ENCODE results near the gene PLXNA2.

Gene PLXNA2

DNA sequence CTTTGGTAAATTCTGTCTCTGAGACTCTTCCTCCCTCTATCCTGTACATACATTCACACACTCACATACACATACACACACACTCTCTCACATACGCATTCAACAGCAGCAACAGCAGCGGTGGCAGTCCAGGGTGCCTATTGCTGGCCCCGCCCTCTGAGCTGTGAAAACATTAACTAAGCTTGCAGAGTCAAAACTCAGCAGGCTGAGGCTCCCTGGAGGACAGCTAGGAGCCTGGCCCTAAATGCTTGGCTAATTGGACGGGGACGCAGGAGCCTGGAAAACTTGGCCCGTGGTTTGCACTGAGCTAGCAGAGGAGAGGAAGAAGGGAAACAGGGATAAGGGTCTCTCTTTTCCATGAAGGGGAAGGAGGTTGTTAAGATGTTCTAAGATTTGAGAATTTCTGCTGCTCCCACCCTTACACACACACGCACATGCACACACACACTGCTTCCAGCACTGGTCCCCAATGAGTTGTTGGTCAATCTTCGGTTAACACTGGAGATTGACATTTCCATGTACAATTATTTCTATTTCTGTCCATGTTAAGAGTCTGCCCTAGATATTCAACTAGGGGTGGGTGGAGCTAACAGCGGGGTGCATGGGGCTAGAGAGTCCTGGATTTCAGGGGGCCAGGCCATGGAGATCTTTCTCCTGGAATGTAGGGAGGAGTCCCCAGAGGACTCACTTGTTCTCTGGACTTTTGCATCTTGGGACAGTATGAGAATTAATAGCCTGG lies 94.2 kb downstream of the PLXNA2 start:
- FAIRE-seq (no peak), DNase-seq (ENCODE audit: insufficient read length, low spot score) (no peak)

DNA sequence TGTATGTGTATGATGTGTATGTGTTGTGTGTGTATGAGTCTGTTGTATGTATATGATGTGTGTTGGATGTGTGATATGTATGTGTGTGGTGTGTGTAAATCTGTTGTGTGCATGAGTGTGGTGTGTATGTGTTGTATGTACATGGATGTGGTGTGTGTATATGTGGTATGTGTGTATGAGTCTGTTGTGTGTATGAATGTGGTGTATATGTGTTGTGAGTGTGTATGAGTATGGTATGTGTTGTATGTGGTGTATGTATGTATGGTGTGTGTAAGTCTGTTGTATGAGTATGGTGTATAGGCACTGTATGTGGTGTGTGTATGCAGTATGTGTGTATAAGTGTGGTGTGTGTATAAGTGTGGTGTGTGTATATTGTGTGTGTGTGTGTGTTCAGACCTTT lies 95.0 kb downstream of the PLXNA2 start:
- peak; percentile 100 for FAIRE-seq
- DNase-seq (ENCODE audit: insufficient read length, low spot score): no peak

DNA sequence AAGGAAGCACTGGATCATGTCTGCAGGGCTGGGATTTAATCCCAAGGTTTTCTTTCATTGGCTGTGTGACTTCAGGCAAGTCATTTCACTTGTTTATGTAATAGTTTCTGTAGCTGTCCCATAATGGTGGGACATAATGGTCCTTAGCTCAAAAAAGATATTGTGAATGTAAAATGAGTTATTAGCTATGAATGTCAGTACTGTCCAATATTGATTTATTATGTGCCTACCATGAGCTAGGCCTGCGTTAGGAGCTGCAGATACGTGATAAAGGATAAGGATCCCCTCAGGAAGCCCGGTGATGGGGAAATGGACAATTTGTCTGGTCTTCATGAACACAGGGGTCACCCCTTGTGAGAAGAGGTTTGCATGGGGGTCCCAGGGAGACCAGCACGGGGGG lies 95.8 kb downstream of the PLXNA2 start:
- FAIRE-seq: no peak

DNA sequence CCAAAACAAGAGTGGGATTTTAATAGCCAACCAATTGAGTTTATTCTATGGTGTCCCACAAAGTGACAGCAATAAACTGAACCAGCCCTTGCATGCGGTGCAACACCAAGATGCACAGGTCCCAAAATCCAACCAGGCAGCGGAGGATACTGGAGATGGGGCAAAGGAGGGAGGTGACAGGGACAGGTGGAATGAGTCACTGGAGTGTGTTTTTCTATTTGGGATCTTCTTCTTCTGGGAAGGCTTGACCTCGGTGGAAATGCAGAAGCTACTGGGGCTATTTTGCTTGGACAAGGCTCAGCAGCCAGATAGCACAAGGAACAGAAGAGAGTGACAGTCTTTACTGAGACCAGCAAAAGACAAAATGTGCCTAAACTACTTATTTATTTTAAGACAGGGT lies 97.5 kb downstream of the PLXNA2 start:
- no peak for DNase-seq (ENCODE audit: insufficient read length, low spot score)
- FAIRE-seq: no peak

More for the DNA sequence above, 95.8 kb downstream of the PLXNA2 start:
- no peak for DNase-seq (ENCODE audit: insufficient read length, low spot score)

DNA sequence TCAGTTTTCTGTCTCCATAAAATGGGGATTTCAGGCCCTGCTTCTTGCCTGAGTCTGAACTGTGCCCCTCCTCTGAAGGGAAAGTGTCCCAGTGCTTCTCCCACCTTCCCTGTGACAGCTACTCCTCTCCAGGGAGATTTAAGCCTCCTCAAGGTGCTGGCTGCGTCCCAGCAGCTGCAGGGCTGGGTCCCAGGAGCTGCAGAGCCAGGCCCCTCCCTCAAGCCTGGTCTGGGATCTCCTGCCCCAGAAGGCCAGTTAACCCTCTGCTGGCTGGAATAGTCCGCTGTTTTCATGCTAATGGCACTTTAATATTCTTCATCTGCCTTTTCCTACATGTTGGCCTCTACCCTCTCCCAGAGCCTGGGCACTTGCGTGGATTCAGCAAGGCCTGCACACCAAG lies 99.0 kb downstream of the PLXNA2 start:
- DNase-seq (ENCODE audit: insufficient read length, low spot score): no peak
- FAIRE-seq: no peak

DNA sequence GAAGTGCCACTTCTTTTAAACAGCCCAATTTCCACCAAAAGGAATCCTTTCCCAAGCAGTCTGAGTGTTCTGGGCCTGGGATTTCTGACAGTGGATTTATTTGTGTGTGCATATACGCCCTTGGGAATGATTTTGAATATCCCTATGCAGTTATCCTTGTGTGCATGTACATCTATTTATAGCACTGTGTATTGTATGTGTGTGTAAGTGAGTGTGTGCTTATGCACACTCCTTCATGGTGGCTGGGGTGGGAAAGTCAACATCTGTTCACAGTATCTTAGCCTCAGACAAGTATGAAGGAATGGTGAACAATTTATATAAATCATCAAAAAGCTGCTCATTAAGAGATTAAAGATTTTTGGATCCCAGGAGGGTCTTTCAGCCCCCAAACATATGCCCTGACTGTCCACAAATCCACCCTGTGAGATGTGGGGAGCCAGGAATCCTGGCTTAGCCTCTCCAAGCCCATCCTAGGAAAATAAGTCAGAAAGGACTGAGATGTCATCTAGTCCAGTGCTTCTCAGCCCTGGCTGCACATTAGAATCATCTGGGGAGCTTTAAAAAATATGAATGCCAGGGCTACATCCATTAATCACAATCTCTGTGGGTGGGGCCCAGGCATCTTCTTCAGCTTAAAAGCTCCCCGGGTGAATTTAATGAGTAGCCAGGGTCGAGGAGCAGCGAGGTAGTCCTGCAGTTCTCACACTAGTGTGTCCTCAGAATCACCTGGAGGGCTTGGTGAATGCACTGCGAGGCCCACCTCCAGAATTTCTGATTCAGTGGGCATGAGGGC lies 101.4 kb downstream of the PLXNA2 start:
- FAIRE-seq: peak; percentile 42

DNA sequence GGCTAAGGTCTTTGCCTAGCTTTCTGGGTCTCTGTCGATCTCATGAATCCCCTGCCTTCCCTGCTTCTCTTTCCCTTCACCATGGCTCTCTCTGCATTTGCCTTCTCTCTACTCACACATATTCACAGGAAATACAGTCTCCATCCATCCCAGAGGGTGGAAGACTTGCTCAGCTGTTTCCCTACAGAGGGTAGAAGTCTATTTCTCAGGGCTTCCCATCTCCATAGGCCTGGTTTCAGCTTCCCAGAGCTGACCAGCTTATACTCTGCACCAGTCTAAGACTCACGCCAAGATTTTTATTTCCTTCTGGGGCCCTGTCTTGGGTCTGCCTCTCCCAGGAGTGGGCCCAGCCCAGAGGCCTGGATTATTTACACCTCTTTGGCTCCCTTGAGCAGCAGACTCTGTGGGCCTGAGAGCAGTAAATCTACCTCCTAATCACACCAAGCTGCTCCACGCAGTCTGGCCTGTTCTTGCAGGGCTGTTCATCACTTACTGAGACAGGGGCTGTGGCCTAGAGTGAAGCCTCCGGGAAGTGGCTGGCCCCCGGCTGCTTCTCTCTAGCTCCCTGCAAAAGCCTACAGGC lies 102.5 kb downstream of the PLXNA2 start:
- FAIRE-seq: no peak
- no peak for DNase-seq (ENCODE audit: insufficient read length, low spot score)

More for the DNA sequence above, 101.4 kb downstream of the PLXNA2 start:
- DNase-seq (ENCODE audit: insufficient read length, low spot score): no peak

DNA sequence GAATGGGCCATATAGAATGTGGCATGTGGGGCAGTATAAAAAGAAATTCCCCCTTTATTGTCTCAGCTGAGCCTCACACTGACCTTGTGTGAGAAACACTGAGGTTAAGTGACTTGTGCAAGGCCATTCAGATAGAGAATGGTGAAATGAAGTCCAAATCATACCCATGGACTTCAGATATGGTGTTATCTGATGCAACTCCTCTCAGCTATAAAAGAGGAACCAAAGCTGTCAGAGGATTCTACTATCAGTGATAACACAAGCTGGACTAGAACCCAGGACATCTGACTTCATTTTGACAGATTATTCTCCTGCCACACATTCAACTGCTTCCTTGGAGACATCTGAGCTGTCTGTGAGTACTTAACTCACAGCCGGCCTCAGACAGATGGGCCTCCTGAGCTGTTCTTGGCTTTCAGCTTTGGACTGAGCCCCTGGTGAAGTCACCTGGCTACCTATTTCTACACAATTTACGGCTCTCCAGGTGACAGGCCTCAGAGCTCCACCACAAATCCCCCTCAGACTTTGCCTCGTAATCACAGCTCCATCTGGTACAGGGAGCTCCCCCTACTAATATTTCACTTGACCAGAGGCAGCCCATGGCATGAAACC lies 104.6 kb downstream of the PLXNA2 start:
- no peak for FAIRE-seq

DNA sequence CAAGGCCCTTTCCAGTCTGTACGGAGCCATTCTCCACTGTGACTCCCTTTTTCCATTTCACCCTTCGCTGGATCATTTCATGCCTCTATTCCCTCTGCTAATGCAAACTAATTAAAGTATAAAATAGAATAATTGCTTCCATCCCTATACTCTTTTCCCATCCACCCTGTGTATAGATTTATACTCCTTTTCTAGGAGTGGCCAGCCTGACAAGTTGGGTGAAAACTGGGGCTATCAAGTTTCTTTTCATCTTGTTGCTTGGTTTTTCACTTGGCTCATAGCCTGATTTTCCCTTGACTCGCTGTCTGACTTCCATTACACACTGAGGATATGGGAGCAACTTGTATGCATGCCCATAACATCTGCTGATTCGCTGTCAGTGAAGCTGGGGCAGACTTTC lies 107.0 kb downstream of the PLXNA2 start:
- DNase-seq (ENCODE audit: insufficient read length, low spot score) (no peak), FAIRE-seq (no peak)

More for the DNA sequence above, 104.6 kb downstream of the PLXNA2 start:
- DNase-seq (ENCODE audit: insufficient read length, low spot score): no peak

DNA sequence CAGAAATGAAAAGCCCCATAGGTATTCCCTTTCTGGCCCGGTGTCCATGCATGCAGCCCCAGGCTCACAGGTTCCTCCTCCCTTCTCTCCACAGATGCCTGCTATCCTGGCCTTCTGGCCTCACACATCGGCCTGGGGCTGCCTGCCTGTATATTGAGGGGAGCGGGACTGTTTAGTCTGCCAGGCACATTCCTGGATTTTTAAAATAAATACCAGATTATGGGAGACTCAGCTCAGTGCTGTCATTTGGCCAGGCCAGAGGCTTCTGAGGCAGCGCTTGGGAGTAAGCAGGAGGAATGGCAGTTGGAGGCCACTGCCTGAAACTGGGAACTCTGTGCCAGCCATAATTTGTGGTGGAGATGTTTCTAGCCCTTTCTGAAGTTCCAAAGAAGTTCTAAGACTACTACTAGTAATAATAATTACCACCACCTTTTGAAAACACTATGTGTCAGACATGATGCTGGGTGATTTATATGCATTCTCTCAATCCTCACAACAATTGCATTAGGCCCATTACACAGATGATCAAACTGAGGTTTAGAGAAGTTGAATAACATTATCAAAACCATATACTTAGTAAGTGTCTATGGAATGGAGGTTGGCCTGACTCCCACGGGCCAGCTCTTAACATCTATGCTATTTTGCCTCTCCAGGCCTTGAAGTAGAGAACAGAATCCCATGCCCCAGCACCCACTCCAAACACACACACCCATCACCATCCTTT lies 107.6 kb downstream of the PLXNA2 start:
- FAIRE-seq: no peak
- no peak for DNase-seq (ENCODE audit: insufficient read length, low spot score)

DNA sequence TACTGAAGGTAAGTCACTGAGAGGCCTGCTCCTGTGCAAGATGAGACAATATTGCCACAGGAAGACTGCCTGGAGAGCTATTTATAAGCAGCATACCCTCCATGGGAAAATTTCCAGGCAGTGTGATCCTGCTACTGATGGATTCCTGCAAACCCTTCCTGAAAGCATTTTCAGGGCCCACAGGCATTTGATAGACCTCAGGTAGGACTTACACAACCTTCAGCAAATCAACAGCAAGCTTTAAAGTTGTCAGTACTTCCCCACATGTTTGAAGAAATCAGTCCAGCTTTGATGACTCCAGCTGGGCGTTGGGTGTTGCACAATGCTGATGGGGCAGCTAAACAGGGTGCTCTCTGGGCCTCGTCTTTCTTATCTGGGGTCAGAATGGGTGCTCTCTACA lies 108.8 kb downstream of the PLXNA2 start:
- no peak for FAIRE-seq

DNA sequence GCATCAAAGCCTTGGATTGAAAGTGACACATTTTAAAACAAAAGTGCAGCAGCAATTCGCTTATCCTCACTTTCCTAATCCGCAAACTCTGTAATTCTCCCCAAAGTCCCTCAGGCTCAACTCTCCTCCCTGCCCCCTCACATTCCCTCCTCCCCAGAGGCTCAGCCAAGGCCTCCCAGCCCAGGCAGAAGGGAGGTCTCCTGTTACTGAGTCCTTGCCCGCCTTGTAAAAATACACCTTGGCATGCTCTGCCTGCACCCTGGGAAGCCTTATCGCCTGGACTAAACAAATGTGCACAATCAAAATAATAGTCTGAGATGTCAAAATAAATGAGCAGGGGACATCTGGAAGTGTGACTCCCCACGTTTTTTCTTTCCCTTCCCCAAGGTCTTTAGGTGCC lies 109.7 kb downstream of the PLXNA2 start:
- DNase-seq (ENCODE audit: insufficient read length, low spot score) (no peak), FAIRE-seq (no peak)

More for the DNA sequence above, 108.8 kb downstream of the PLXNA2 start:
- DNase-seq (ENCODE audit: insufficient read length, low spot score): no peak

DNA sequence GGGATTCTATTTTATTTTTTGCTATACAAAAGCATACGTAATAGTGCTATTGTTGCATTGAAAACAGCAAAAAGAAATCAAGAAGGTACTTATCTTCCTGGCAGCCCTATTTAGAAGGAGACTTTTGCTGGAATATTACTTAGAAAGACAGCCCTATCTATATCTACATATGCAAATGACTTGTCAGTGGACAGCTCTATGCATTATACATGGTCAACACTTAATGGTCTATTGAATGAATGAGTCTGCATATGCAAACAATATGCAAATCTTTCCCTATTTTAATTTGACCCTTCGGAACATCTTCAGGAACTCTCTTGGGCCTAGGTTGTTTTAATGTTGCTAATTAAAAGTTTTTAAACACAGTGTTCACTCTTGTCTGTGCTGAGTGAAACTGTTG lies 110.8 kb downstream of the PLXNA2 start:
- no peak for FAIRE-seq
- no peak for DNase-seq (ENCODE audit: insufficient read length, low spot score)

DNA sequence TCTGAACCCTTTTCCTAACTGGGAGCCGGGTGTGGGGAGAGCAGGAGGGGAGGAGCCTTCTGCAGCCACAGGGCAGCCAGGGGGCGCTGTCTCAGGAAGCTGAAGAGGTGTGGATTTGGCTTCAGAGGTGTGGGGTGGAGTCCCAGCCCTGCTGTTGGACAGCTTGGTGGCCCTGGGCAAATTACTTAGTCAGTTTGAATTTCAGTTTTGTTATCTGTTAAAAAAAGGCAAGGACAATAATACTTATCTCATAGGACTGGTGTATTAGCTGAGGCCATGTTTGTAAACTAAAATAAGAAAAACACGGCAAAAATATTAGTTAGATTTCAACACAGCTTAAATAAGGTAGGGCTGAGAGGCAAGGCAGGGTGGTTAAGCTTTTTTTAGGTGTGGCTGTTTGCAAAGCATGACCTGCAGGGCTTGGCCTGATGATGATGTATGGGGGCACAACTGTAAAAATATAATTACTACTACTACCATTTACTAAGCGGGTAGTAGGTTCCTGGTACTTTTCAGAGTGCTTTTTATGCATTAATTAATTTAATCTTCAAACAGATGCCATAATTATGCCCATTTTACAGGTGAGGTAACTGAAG lies 111.8 kb downstream of the PLXNA2 start:
- FAIRE-seq (no peak), DNase-seq (ENCODE audit: insufficient read length, low spot score) (peak; percentile 83)

DNA sequence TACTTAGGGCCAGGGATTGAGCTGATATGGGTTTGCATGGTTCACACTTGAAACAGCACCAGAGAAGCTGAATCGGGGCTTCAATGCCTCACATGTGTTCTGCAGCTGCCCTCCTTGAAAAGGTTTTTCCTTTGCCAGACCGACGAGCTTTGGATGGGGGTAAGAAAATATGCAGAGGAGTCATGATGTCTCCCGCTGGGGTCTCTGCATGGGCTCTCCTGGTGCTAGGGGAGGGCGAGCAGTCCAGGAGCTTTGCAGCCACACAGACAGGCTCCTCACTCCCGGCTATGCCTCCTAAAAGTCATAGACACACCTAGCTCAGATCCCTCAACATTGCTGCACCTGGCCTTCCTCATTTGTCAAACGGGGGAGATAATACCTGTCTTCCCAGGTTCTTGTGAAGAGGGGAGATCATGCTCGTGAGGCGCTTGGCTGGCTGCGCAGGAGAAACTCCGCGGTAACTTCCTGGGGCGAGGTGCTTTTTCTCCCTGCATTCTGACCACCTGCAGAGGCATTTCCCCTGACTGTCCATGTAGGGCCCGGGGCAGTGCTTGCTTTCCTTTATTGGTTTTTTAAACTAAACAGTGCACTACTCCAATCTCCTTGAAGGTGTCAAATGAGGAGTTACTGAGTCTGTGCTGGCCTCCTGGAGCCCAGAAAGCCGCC lies 112.4 kb downstream of the PLXNA2 start:
- DNase-seq (ENCODE audit: insufficient read length, low spot score) (no peak), FAIRE-seq (no peak)

DNA sequence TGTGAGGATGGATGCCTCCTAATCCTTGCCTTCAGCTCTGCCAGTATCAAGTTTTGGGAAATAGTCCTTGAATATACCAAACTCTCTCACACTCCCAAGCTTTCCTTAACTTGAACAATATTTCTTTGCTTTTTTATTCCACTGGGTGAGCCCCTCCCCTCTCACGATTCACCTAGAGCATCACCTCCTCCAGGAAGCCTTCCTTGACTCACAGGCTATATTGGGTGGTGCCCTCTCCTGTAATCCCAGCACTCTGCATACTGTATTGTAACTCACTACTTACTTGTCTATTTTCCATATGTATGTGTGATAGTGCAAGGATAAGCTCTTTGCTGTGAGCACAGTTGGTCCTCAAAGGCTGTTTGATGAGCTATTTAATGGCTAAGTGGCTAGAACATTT lies 114.7 kb downstream of the PLXNA2 start:
- DNase-seq (ENCODE audit: insufficient read length, low spot score) (no peak), FAIRE-seq (no peak)

DNA sequence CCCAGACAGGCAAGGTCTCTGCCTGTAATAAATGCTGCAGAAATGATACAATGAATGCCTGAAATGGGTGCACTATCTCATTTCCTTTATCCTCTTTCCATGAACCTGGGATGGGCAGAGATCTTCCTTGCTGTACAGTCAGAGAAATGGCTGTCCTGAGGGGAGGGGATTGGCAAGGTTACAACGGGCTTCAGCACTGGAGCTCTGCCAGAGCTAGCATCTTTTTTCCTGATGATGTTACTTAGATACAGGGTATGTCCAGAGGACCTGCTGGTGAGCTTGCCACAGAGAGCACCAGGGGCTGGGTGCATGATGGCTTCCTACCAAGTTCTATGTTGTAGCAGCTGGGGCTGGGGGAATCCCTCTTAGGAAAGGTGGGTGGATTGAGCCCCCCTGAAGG lies 115.1 kb downstream of the PLXNA2 start:
- DNase-seq (ENCODE audit: insufficient read length, low spot score): no peak
- FAIRE-seq: no peak

DNA sequence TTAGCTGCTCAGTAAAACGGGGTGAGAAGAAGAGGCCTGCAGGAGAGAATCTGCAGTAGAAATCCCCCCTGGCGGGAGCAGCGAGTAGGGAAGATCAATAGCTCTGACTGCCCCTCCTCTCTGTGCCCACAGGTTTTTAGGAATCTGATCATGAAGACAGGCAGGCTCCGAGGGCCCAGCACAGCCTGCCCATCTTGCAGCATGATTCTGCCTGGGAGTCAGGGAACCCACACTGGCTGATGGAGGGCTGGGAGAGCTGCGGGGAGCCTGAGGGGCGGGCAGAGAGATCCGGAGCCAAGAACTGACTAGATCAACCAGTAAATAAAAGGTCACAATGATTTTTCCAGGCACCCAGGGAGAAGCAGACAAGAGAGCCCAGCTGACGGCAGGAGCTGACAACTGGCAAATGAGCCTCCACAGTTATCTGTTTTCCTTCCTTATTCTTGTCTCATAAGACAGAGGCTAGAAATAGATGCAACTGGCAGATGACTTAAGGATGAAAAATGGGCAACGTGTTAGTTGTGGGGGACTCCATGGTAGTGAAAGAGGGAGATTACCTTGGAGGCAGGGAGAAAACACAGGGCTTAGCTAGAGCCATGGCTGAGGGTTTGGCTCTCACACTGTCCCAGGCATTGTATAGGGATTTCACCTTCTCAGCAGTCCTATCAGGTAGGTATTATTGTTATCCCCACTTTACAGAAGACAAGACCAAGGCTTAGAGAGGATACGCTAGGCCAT lies 116.2 kb downstream of the PLXNA2 start:
- FAIRE-seq (no peak), DNase-seq (ENCODE audit: insufficient read length, low spot score) (no peak)

DNA sequence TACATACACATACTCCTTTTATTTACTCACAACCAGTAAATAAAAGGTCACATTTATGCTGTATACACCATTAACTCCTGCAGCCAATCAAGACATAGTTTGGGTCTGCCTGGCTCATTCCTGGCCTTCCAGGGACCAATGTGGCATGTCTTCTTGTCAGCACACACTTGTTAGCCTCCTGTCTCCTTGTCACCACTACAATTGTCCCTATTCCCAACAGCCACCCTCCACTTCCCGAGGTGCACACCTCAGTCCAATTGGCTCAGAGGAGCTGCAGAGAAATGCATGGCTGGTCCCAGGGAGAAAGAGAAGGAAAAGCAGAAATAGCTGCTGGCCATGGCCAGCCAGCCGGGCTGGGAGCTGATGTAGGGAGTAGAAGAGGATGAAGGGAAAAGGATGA lies 116.9 kb downstream of the PLXNA2 start:
- no peak for DNase-seq (ENCODE audit: insufficient read length, low spot score)
- no peak for FAIRE-seq
